GM13977 (cell line): ENCODE results near the gene DLEC1.
"Not testable (repeated sequence)": the region's sequence is repeated elsewhere in the genome, so short reads cannot be mapped to it uniquely, and the experiment has no call there.

Experiments used
- DNase-seq: peaks from one replicate; pipeline ENCODE4 v3.0.0; 2012; ENCODE audit warnings: low spot score
- in situ Hi-C: fragments of 300-500 bp; cut with MboI; formaldehyde crosslinking; loops from one replicate; pipeline ENCODE4 v1.12.0; 2022; ENCODE audit warnings: low sequenced_read_pairs, low pct_unique_long_range_greater_than_20kb, mixed read lengths, inconsistent platforms; ENCODE audit not compliant: unreplicated experiment
- TF ChIP-seq, protein P1 (sequence below): IDR thresholded peaks from 2 replicates; pipeline ENCODE4 v1.5.1; 2012; ENCODE audit warnings: mild to moderate bottlenecking, control low read depth; ENCODE audit not compliant: insufficient read depth; ENCODE audit errors: extremely low read depth, missing control alignments

Gene DLEC1

DNA sequence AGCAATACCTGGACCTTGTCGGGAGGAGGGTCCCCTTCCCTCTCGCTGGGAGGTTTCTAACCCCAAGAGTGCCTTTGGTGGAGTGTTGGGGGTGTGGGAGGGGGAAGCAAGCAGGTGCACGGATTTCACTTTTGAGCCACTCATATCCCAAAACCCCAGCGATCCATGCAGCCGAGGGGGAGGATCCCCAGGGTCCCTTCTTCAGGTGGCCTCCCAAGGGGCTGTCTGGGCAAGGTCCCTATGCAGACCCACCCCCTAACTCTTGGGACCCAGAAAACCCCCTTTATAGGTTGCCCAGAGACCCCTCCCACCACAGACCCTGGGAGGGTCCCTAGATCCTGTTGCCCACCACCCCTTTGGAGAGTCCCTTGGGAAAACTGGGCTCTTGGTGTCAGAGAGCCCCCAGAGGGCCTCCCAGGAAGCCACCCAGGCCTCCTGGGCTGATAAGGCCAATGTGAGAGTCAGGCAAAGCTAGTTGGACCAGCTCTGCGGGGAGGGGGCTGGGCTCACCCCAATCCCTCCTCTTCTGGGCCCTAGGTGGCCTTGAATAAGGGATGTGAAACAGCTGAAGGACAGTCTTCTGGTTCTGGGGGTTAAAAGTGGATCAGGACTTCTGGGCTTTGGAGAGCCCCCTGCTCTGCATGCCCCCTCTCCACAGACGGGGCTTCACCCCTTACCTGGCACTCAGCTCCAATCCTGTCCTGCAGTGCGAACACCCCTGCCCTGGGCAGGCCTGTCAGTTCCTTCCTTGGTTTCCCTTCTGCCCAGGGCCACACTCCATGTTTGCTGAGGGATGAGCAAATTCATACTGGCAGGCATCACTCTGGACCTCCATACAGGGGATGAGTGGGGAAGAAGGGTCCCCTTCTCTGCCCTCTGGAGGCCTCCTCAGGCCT, 8.6 kb upstream of the DLEC1 start:
- in situ Hi-C loops: no loop called here
- TF ChIP-seq, protein P1, sequence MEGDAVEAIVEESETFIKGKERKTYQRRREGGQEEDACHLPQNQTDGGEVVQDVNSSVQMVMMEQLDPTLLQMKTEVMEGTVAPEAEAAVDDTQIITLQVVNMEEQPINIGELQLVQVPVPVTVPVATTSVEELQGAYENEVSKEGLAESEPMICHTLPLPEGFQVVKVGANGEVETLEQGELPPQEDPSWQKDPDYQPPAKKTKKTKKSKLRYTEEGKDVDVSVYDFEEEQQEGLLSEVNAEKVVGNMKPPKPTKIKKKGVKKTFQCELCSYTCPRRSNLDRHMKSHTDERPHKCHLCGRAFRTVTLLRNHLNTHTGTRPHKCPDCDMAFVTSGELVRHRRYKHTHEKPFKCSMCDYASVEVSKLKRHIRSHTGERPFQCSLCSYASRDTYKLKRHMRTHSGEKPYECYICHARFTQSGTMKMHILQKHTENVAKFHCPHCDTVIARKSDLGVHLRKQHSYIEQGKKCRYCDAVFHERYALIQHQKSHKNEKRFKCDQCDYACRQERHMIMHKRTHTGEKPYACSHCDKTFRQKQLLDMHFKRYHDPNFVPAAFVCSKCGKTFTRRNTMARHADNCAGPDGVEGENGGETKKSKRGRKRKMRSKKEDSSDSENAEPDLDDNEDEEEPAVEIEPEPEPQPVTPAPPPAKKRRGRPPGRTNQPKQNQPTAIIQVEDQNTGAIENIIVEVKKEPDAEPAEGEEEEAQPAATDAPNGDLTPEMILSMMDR: no peak
- DNase-seq: no peak

DNA sequence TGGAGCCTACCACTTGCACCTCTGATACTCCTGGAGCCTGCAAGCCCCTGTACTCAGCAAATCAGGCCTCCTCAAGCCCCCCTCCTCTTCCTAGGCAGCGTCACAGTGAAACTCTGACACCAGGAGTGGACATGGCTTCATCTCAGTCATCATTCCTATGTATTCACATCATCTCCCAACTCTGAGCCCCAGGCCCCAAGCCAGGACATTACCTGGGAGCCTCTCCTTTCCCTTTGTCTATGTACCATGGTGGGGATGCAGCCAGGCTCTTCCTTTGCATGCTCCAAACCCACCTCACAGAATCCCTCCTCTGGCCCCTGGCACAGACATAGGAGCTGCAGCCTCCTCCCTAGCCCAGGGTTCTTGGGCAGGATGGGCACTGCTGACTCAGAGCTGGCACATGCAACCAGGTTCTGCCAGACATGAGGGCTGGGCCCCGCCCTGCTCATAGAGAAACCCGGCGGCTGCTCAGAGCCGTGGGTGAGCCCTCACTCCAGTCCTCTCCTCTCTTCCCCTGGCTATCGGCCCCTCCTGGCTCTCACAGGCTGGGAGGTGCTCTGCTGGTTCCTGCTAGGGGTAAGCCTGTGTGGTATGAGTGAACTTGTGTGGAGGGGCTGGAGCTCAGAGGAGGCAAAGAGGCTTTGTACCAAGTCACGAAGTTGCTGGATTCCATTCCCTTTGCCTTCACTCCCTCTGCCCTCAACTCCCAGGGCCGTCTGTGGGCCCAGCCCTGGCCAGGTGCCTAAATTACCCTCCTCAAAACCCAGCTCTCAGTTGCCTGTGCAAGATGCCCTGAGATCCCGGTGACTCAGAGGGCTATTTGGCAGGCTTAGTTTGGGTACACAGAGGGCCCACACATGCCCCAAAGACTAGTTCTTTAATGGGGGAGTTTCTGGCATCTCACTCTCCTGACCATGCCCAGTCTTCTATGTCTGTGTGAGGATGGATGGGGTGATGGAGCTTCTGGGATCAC, 7.7 kb upstream of the DLEC1 start:
- DNase-seq: no peak
- in situ Hi-C loops: no loop called here
- TF ChIP-seq, protein P1: no peak

DNA sequence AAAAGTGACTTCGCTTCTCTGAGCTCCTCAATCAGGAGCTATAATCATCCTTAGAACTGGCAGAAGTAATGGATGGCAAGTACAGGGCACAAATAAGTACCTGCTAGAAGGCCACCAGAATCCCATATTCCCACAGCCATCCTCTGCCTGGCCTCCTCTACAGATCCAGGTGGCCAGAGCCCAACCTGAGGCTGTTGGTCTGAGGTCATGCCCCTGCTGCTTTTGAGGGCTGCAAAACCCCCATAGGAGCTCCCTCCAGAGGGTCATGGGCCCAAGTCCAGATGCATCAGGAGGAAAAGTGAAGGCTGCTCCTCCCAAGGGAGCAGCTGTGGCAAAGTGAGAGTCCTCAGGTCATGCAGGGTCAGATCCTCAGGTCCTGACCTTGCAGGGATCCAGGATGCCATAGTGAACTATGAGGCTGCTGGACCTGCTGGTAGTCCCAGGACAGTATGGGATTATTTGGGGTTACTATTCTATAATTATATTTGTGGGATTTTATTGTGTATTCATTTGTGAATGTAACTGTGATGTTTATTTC, 6.6 kb upstream of the DLEC1 start:
- TF ChIP-seq, protein P1: no peak
- in situ Hi-C loops: no loop called here

DNA sequence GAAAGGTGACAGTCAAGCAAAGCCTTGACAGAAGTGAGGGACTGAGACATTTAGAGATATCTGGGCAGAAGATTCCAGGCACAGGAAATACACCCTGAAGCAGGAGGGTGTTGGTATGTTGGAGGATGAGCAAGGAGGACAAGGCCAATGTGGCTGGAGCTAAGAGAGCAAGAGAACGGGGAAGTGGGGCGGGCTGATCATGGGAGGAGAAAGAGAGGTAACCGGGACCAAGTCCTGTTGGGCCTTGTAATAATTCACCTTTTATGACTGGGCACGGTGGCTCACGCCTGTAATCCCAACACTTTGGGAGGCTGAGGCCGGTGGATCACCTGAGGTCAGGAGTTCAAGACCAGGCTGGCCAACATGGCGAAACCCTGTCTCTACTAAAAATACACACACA, 5.4 kb upstream of the DLEC1 start:
- in situ Hi-C loops, DNase-seq: not testable (repeated sequence)

More for the DNA sequence above, 6.6 kb upstream of the DLEC1 start:
- DNase-seq: no peak

DNA sequence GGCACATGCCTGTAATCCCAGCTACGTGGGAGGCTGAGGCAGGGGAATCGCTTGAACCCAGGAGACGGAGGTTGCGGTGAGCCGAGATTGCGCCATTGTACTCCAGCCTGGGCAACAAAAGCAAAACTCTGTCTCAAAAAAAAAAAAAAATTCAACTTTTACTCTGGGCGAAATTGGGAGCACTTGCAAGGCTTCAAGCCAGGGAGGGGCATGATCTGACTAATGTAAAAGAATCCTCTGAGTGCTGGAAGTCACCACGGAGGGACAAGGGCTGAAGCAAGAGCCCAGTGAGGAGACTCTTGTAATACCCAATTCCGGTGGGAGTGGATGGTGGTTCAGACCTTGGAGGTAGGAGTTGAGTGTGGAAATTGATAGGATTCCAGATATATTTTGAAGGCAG, 4.7 kb upstream of the DLEC1 start:
- DNase-seq, in situ Hi-C loops: not testable (repeated sequence)

DNA sequence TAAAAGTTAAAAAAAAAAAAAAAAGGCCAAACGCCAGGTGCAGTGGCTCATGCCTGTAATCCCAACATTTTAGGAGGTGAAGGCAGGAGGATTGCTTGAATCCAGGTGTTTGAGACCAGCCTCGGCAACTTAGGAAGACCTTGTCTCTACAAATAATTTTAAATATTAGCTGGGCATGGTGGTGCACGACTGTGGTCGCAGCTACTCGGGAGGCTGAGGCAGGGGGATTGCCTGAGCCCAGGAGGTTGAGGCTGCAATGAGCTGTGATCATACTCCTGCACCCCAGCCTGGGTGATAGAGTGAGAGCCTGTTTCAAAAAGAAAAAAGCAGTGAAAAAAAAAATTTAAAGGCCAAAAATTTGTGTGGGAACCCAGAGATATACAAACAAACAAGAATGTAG, 2.7 kb upstream of the DLEC1 start:
- in situ Hi-C loops: no loop called here
- TF ChIP-seq, protein P1: no peak
- no peak for DNase-seq

DNA sequence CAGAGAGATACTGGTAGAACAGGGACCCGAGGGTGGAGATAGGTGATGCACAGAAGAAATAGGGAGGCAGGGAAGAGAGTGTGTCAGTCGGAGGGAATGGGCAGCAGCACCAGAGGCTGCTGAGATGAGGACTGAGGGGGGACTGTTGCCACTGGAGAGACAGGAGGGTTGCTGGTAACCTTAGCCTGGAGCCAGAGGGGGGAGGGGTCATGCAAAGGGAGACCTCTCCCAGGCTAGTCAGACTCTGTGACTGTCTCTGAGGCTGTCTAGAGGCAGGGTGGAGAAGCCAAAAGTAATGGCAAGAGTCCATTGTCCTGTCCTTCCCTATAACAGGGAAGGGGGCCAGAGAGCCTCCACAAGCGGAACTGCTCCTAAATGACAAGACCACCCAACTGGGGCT, 2.1 kb upstream of the DLEC1 start:
- in situ Hi-C loops: no loop called here
- DNase-seq: no peak
- TF ChIP-seq, protein P1: no peak
